Panc1 (cell line): ENCODE measurements around the gene FAM83D.

Experiments used
- SIN3A ChIP-seq: IDR thresholded peaks from 2 replicates; pipeline ENCODE4 v1.6.1; 2012; ENCODE audit warnings: low read depth, mild to moderate bottlenecking, low read length, moderate library complexity, borderline replicate concordance; ENCODE audit not compliant: insufficient read depth
- TF ChIP-seq, protein P1 (sequence below), 2 experiments: IDR thresholded peaks; 2 replicates each; pipeline ENCODE4 v1.6.1; 2011 to 2012; ENCODE audit warnings: low read depth in 2 of 2, control low read depth in 1 of 2, low read length in 1 of 2, mild to moderate bottlenecking in 1 of 2, moderate library complexity in 1 of 2; ENCODE audit not compliant: insufficient read depth in 1 of 2
- TF ChIP-seq, protein P2 (sequence below): fragments of 450-650 bp; IDR thresholded peaks from 2 replicates; pipeline ENCODE4 v1.5.1; 2017; ENCODE audit warnings: mild to moderate bottlenecking

DNA sequence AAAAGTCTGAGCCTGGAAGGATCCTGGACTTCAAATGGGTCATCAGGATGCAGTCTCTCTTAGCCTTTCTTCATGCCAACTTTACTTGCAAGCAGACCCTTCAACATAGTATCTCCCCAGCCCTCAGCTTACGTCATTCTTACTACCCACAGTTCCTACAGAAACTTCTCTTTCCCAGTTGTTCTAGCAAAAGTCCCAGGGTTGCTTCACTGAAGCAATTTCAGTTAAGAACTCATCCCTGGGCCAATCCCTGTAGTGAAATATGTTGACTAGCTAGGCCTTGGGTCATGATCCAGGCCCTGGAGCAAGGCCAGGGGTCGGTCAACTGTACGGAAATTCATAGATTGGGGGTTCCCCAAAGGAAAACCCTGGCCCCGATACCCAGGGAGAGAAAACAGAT, 8.6 kb upstream of the FAM83D start:
- TF ChIP-seq, protein P1, sequence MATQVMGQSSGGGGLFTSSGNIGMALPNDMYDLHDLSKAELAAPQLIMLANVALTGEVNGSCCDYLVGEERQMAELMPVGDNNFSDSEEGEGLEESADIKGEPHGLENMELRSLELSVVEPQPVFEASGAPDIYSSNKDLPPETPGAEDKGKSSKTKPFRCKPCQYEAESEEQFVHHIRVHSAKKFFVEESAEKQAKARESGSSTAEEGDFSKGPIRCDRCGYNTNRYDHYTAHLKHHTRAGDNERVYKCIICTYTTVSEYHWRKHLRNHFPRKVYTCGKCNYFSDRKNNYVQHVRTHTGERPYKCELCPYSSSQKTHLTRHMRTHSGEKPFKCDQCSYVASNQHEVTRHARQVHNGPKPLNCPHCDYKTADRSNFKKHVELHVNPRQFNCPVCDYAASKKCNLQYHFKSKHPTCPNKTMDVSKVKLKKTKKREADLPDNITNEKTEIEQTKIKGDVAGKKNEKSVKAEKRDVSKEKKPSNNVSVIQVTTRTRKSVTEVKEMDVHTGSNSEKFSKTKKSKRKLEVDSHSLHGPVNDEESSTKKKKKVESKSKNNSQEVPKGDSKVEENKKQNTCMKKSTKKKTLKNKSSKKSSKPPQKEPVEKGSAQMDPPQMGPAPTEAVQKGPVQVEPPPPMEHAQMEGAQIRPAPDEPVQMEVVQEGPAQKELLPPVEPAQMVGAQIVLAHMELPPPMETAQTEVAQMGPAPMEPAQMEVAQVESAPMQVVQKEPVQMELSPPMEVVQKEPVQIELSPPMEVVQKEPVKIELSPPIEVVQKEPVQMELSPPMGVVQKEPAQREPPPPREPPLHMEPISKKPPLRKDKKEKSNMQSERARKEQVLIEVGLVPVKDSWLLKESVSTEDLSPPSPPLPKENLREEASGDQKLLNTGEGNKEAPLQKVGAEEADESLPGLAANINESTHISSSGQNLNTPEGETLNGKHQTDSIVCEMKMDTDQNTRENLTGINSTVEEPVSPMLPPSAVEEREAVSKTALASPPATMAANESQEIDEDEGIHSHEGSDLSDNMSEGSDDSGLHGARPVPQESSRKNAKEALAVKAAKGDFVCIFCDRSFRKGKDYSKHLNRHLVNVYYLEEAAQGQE (IDR thresholded peaks at IDR 0.05; ENCODE audit: insufficient read depth in 1 of 2, low read depth in 2 of 2, low read length in 1 of 2) = no peak
- TF ChIP-seq, protein P2, sequence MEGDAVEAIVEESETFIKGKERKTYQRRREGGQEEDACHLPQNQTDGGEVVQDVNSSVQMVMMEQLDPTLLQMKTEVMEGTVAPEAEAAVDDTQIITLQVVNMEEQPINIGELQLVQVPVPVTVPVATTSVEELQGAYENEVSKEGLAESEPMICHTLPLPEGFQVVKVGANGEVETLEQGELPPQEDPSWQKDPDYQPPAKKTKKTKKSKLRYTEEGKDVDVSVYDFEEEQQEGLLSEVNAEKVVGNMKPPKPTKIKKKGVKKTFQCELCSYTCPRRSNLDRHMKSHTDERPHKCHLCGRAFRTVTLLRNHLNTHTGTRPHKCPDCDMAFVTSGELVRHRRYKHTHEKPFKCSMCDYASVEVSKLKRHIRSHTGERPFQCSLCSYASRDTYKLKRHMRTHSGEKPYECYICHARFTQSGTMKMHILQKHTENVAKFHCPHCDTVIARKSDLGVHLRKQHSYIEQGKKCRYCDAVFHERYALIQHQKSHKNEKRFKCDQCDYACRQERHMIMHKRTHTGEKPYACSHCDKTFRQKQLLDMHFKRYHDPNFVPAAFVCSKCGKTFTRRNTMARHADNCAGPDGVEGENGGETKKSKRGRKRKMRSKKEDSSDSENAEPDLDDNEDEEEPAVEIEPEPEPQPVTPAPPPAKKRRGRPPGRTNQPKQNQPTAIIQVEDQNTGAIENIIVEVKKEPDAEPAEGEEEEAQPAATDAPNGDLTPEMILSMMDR = no peak
- TF ChIP-seq SIN3A = no peak
